ENCODE measurements around the gene LMNA. TPM values are rescaled to one million over a fixed set of nuclear protein-coding genes. Genes with fewer than 3 reads are reported as not detected.
A peak's percentile ranks its signal among the peaks of the same experiment; 100 is the strongest.

Gene LMNA
- total RNA-seq, 1 donor = 110 TPM

DNA sequence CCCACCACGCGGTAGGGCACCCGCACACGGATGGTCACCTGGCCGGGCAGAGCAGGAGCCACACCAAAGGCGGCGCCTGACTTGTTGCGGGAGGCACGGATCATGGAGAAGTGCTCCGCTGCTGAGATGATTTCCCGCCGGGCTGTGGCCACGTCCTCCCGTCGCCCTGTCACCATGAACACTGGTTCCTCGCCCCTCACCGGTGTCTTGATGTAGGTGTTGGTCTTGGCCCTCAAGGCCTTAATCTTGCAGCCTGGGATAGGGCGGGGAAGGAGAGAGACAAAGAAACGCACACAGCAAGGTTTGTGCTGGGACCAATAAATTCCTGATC, 37.1 kb upstream of the LMNA start:
- Histone ChIP-seq H3K27me3 (ENCODE audit: insufficient read depth, low read length) (peaks cover 8% of the 10 kb centered on the region), H3K4me1 (ENCODE audit: insufficient read depth, low read length) (peaks cover 13% of the 10 kb centered on the region), H3K4me3 (ENCODE audit: low read length) (no peak overlapping the region), H3K9me3 (ENCODE audit: low read depth, low read length) (no peaks in the 10 kb centered on the region)

DNA sequence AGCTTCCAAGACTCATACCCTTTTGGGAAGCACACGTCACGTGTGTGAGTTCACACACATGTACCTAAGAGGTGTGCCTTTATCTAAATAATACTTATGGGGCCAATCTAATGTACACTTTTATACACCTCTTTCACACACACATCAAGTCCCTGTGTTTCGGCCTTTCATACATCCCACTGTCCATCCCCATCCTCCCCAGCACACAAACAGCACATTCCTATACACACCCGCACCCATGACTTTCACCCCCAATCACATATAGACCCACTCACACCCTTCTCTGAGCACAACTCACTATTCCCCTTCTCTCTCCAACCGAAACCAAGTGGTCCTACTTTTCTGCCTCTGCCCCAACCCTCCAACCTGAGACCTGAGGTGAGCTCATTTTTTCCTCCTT, 35.8 kb upstream of the LMNA start:
- peaks cover 12% of the 10 kb centered on the region for H3K27me3 ChIP-seq (ENCODE audit: insufficient read depth, low read length)
- H3K9me3 ChIP-seq (ENCODE audit: low read depth, low read length) = no peaks in the 10 kb centered on the region
- peaks cover 19% of the 10 kb centered on the region for H3K4me1 ChIP-seq (ENCODE audit: insufficient read depth, low read length)
- H3K4me3 ChIP-seq (ENCODE audit: low read length) = no peak overlapping the region

DNA sequence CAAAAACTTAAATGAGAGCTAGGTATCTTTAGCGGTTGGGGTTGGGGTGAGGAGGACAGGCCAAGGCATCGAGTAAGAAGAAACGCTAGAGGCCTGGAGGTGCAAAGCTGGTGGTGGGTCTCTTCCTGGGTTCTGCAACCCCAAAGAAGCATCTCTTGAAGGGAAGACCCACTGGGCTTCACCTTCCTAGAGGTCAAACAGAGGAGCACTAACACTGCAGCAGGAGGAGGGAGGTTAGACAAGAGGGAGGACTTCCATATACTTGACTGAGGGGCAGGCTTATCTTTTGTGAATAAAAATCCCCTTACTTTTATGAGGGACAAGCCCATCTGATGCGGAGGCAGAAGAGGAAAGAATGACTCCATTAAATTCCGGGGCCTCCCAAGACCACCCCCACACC, 34.7 kb upstream of the LMNA start:
- Histone ChIP-seq H3K4me3 (ENCODE audit: low read length) (no peak overlapping the region), H3K27me3 (ENCODE audit: insufficient read depth, low read length) (peaks cover 21% of the 10 kb centered on the region), H3K9me3 (ENCODE audit: low read depth, low read length) (no peaks in the 10 kb centered on the region), H3K4me1 (ENCODE audit: insufficient read depth, low read length) (peaks cover 19% of the 10 kb centered on the region)

- Histone ChIP-seq H3K27me3 (ENCODE audit: insufficient read depth, low read length) (peaks cover 23% of the 10 kb centered on the region), H3K4me3 (ENCODE audit: low read length) (no peak overlapping the region), H3K4me1 (ENCODE audit: insufficient read depth, low read length) (peaks cover 19% of the 10 kb centered on the region), H3K9me3 (ENCODE audit: low read depth, low read length) (no peaks in the 10 kb centered on the region)
Observed at GRCh38 chr1:156080241-156080862, 34.2 kb upstream of the LMNA start.

DNA sequence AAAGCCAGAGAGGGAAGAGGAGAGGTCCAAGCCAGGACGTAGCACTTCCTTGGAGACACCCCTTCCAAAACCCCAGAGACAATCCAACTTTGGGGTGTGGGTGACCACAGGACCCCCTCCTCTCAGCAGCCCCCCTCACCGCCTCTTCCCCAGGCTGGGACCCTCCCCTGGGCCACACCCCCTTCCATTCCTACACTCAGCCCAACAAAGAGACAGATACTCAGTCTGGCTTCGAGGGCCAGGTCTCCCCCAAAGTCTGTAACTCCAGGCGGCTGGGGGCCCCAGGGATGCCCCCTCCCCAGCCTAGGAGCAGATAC, 33.7 kb upstream of the LMNA start:
- Histone ChIP-seq H3K27me3 (ENCODE audit: insufficient read depth, low read length) (peaks cover 21% of the 10 kb centered on the region), H3K4me1 (ENCODE audit: insufficient read depth, low read length) (peaks cover 17% of the 10 kb centered on the region), H3K9me3 (ENCODE audit: low read depth, low read length) (no peaks in the 10 kb centered on the region), H3K4me3 (ENCODE audit: low read length) (no peak overlapping the region)

DNA sequence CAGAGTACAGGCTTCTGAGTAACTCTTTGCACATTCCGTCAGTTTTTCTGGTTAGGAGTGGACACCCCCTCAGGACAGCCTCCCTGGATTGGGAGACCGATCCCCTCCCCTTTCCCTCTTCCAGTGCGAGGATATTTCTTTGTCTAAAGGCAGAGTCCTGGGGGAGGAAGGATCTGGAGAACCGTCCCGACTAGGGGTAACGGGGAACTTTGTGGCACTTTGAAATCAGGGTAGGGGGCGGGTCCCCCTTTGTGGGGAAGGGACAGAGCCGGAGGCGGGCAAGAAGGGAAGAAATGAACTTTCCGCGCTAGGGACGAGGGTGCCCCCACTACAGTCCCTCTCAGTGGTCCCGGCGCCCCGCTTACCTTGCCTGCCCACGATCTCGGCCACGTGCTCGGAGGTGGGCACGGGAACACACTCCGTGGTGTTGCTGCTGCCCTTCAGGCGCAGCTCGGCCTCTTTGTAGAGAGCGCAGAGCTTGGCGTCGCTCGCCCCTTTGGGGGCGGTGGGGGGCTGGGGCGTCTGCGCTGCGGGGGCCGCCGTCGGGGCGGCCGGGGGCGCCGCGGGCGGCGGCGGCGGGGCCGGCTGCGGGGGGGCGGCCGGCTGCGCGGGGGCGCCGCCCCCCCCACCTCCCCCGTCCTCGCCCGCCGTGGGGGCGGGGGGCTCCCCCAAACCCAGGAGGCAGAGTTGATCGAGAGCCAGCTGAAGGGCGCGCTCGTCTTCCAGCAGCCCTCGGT, 33.2 kb upstream of the LMNA start:
- peaks cover 19% of the 10 kb centered on the region for H3K27me3 ChIP-seq (ENCODE audit: insufficient read depth, low read length)
- no peaks in the 10 kb centered on the region for H3K9me3 ChIP-seq (ENCODE audit: low read depth, low read length)
- H3K4me3 ChIP-seq (ENCODE audit: low read length) = no peak overlapping the region
- peaks cover 11% of the 10 kb centered on the region for H3K4me1 ChIP-seq (ENCODE audit: insufficient read depth, low read length)

DNA sequence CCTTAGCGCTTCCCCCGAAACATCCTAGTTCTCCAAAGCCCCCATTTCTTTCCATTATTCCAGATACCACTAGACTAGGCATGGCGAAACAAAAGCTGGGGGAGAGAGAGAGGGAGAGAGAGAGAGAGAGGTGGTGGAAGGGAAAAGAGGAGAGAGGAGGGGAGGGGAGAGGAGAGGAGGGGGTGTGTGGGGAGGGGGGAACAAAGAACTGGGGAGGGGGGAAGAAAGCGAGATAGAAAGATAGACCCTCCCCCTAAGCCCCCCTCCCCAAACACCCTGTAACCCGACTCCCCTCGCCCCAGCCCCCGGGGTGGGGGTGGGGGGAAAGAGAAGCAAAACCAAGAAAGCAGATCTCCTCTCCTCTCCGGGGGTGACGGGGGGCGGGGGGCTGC, 32.6 kb upstream of the LMNA start:
- peaks cover 19% of the 10 kb centered on the region for H3K27me3 ChIP-seq (ENCODE audit: insufficient read depth, low read length)
- H3K4me1 ChIP-seq (ENCODE audit: insufficient read depth, low read length) = peaks cover 6% of the 10 kb centered on the region
- H3K4me3 ChIP-seq (ENCODE audit: low read length) = peak overlapping the region; percentile 53
- H3K9me3 ChIP-seq (ENCODE audit: low read depth, low read length) = no peaks in the 10 kb centered on the region

DNA sequence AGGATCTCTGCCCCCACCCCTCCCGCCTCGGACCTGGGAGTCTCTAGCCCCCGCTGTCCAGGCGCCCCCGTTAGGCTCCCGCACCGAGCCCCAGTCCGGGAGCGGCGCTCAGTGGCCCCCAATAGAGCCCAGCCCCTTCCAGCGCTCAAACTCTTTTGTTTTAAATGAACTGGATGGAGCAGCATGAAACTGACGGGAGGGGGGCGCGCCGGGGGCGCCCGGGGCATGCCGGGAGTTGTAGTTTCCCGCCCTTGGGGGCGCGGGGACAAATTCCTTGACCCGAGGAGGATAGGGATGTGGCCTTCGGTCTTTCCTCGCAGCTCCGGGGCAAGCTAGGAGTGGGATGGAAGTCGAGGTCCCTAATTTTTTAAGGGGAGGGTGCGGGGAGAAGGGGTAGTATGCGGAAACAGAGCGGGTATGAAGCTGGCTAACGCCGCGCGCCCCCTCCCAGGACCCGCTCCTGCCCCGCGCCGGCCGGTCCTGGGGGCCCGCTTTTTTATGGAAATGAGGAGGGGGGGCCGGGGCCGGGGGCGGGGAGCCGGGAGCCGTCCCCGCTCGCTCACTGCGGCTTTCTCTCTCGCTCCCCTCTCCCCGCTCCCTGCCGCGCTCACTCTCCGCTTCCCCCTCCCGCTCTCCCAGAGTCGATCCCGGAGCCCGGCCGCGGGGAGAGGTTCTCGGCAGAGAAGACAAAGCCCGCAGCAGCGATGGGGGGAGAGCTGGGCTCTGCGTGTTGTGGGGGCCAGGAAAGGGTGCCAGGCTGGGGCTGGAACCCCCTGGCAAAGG, 32.0 kb upstream of the LMNA start, which contains the start of gene MEX3A:
MEX3A (minus strand) TSS at position 157 of the 783 bp plus-strand sequence. CDS start 467 bp downstream, outside the sequence.
- Histone ChIP-seq H3K4me3 (ENCODE audit: low read length) (peak within 1 kb of the TSS; percentile 53), H3K4me1 (ENCODE audit: insufficient read depth, low read length) (peaks cover 6% of the 10 kb centered on the region), H3K27me3 (ENCODE audit: insufficient read depth, low read length) (peaks cover 19% of the 10 kb centered on the region), H3K9me3 (ENCODE audit: low read depth, low read length) (no peaks in the 10 kb centered on the region)

- H3K27me3 ChIP-seq (ENCODE audit: insufficient read depth, low read length) = peaks cover 19% of the 10 kb centered on the region
- no peaks in the 10 kb centered on the region for H3K9me3 ChIP-seq (ENCODE audit: low read depth, low read length)
Observed at GRCh38 chr1:156083800-156084790, 30.4 kb upstream of the LMNA start.

DNA sequence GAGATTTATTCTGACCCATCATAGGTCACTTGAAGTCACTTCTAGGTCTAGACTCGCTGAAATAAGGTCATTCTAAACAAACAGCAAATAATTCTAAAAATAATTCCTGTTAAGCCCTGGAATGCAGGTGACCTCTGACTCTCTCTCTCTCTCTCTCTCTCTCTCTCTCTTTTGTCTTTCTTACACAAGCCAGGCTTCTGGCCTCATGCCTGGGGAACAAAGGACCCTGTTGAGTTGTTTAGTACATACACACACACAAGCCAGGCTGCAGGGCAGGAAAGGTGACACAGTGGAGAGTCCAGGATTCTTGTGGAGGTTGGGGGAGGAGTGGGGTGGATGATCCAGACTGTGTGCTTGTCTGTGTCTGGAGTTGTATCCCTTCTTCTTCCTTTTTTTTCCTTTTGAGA, 28.3 kb upstream of the LMNA start:
- Histone ChIP-seq H3K27me3 (ENCODE audit: insufficient read depth, low read length) (peaks cover 16% of the 10 kb centered on the region), H3K4me3 (ENCODE audit: low read length) (no peak overlapping the region), H3K4me1 (ENCODE audit: insufficient read depth, low read length) (peaks cover 24% of the 10 kb centered on the region), H3K9me3 (ENCODE audit: low read depth, low read length) (no peaks in the 10 kb centered on the region)

More at GRCh38 chr1:156083800-156084790, 30.4 kb upstream of the LMNA start:
- Histone ChIP-seq H3K4me1 (ENCODE audit: insufficient read depth, low read length) (peaks cover 6% of the 10 kb centered on the region), H3K4me3 (ENCODE audit: low read length) (no peak overlapping the region)

GRCh38 chr1:156089704-156090103, 24.8 kb upstream of the LMNA start:
- H3K9me3 ChIP-seq (ENCODE audit: low read depth, low read length) = no peaks in the 10 kb centered on the region
- no peak overlapping the region for H3K4me3 ChIP-seq (ENCODE audit: low read length)
- H3K27me3 ChIP-seq (ENCODE audit: insufficient read depth, low read length) = peaks cover 7% of the 10 kb centered on the region
- peaks cover 18% of the 10 kb centered on the region for H3K4me1 ChIP-seq (ENCODE audit: insufficient read depth, low read length)

- H3K9me3 ChIP-seq (ENCODE audit: low read depth, low read length) = no peaks in the 10 kb centered on the region
- H3K4me1 ChIP-seq (ENCODE audit: insufficient read depth, low read length) = peaks cover 18% of the 10 kb centered on the region
- H3K4me3 ChIP-seq (ENCODE audit: low read length) = no peak overlapping the region
- H3K27me3 ChIP-seq (ENCODE audit: insufficient read depth, low read length) = peaks cover 4% of the 10 kb centered on the region
Observed at GRCh38 chr1:156090138-156090839, 24.2 kb upstream of the LMNA start.

GRCh38 chr1:156090840-156091188, 23.7 kb upstream of the LMNA start:
- H3K4me3 ChIP-seq (ENCODE audit: low read length) = no peak overlapping the region
- no peaks in the 10 kb centered on the region for H3K9me3 ChIP-seq (ENCODE audit: low read depth, low read length)
- H3K4me1 ChIP-seq (ENCODE audit: insufficient read depth, low read length) = peaks cover 20% of the 10 kb centered on the region
- H3K27me3 ChIP-seq (ENCODE audit: insufficient read depth, low read length) = peaks cover 4% of the 10 kb centered on the region

GRCh38 chr1:156091610-156092009, 22.9 kb upstream of the LMNA start:
- H3K9me3 ChIP-seq (ENCODE audit: low read depth, low read length) = no peaks in the 10 kb centered on the region
- H3K4me1 ChIP-seq (ENCODE audit: insufficient read depth, low read length) = peaks cover 28% of the 10 kb centered on the region
- peaks cover 4% of the 10 kb centered on the region for H3K27me3 ChIP-seq (ENCODE audit: insufficient read depth, low read length)
- H3K4me3 ChIP-seq (ENCODE audit: low read length) = no peak overlapping the region
